Common myeloid progenitor, CD34-positive (primary cell): ENCODE data around the gene PTPN23. TPM values are rescaled to one million over a fixed set of nuclear protein-coding genes. Genes with fewer than 3 reads are reported as not detected.

Experiments used
- CTCF ChIA-PET: fragments of 350-600 bp; sonication (Branson Sonifier 250); formaldehyde crosslinking; loops from one replicate; lab custom pipeline; 2021; ENCODE audit warnings: antibody characterized with exemption; lab: Charles Lee
- POLR2A ChIA-PET: fragments of 350-600 bp; sonication (Branson Sonifier 250); formaldehyde crosslinking; loops from one replicate; lab custom pipeline; 2021; ENCODE audit warnings: antibody characterized with exemption; lab: Charles Lee
- DNase-seq, 3 donors: peaks; one replicate each; pipeline versions ENCODE4 v3.0.0 to v3.0.0-alpha.2; 2013
- H3K27ac ChIP-seq, 2 experiments: 1 replicate in 1 of 2; 2 replicates in 1 of 2; pipeline ENCODE4 v1.7.0; 2013; ENCODE audit warnings: inconsistent platforms in 2 of 2, low read length in 2 of 2, mild to moderate bottlenecking in 2 of 2, low read depth in 1 of 2, moderate library complexity in 1 of 2; ENCODE audit not compliant: severe bottlenecking in 2 of 2, insufficient read depth in 1 of 2, poor library complexity in 1 of 2
- H3K27me3 ChIP-seq, 5 experiments: replicated peaks in 2 of 5; 1 replicate in 3 of 5; 2 replicates in 2 of 5; pipeline versions ENCODE4 v1.6.1 to v1.7.0; 2013; ENCODE audit warnings: low read length in 4 of 5, mild to moderate bottlenecking in 2 of 5, moderate library complexity in 2 of 5, inconsistent platforms in 1 of 5; ENCODE audit not compliant: insufficient read depth in 5 of 5, control insufficient read depth in 4 of 5
- H3K36me3 ChIP-seq, 4 experiments: 1 replicate in 2 of 4; 2 replicates in 2 of 4; pipeline versions ENCODE4 v1.6.1 to v1.7.0; 2013; ENCODE audit warnings: low read length in 3 of 4, control low read depth in 1 of 4, mild to moderate bottlenecking in 1 of 4; ENCODE audit not compliant: control insufficient read depth in 4 of 4, insufficient read depth in 4 of 4
- H3K4me1 ChIP-seq, 4 experiments: 1 replicate in 3 of 4; 2 replicates in 1 of 4; pipeline versions ENCODE4 v1.6.1 to v1.7.1; 2013; ENCODE audit warnings: low read length in 3 of 4, mild to moderate bottlenecking in 3 of 4, control low read depth in 1 of 4, inconsistent platforms in 1 of 4, moderate library complexity in 1 of 4; ENCODE audit not compliant: control insufficient read depth in 4 of 4, insufficient read depth in 4 of 4; ENCODE audit errors: control extremely low read depth in 1 of 4
- H3K4me3 ChIP-seq, 7 experiments: 1 replicate in 4 of 7; 2 replicates in 3 of 7; pipeline versions ENCODE4 v1.5.1 to v1.7.0; 2013; ENCODE audit warnings: mild to moderate bottlenecking in 7 of 7, low read length in 6 of 7, moderate library complexity in 6 of 7, inconsistent platforms in 2 of 7, low read depth in 2 of 7, control low read depth in 1 of 7; ENCODE audit not compliant: insufficient read depth in 4 of 7, control insufficient read depth in 1 of 7; ENCODE audit errors: extremely low read depth in 1 of 7
- H3K9me3 ChIP-seq, 5 experiments: 1 replicate in 4 of 5; 2 replicates in 1 of 5; pipeline versions ENCODE4 v1.6.1 to v1.7.1; 2013; ENCODE audit warnings: low read length in 4 of 5, mild to moderate bottlenecking in 2 of 5, inconsistent platforms in 1 of 5, low read depth in 1 of 5, moderate library complexity in 1 of 5; ENCODE audit not compliant: control insufficient read depth in 4 of 5, insufficient read depth in 2 of 5; ENCODE audit errors: control extremely low read depth in 1 of 5
- WGBS: methylation state at CpG from one replicate; pipeline ENCODE4 v1.1.5; 2013; ENCODE audit not compliant: insufficient coverage; 5-methylcytosine and 5-hydroxymethylcytosine counted together
- polyA plus RNA-seq: library from polyadenylated mRNA; unstranded; fragments of 120-200 nt; gene quantifications from one replicate; pipeline ENCODE4 v1.2.1, GENCODE V29; 2013

PTPN23 gene
- 16.6 TPM for polyA plus RNA-seq

GRCh38 chr3:47380601-47381316, at the start of gene PTPN23:
TSS of gene PTPN23 (plus strand) at chr3:47381021. CDS start at chr3:47381097, 76 bp downstream.
- Histone ChIP-seq H3K4me1 (peaks cover 7 to 35% (median 28%) of the 10 kb centered on the region in 4 experiments), H3K27ac (peak within 1 kb of the TSS; percentile 94 to 98), H3K4me3 (peak within 1 kb of the TSS; percentile 69 to 95 (median 85)), H3K36me3 (peaks cover 0 to 12% (median 0%) of the 10 kb centered on the region in 4 experiments), H3K27me3 (no peaks in the 10 kb centered on the region), H3K9me3 (no peaks in the 10 kb centered on the region)
- POLR2A ChIA-PET, result interaction anchor here (1.1 kb wide), 1 partner anchor 234 kb away, joined by 6 read pairs; no protein-coding TSS in a partner anchor
- CTCF ChIA-PET, result interaction anchor here (0.9 to 1.7 kb wide), 3 partner anchors 9 to 18 kb away, joined by 3 to 5 read pairs (median 3); no protein-coding TSS in a partner anchor
- peak; percentile 98 to 99 (median 98) for DNase-seq
- WGBS, result under 1% methylated on average over 55 of the region's 61 CpGs

DNA sequence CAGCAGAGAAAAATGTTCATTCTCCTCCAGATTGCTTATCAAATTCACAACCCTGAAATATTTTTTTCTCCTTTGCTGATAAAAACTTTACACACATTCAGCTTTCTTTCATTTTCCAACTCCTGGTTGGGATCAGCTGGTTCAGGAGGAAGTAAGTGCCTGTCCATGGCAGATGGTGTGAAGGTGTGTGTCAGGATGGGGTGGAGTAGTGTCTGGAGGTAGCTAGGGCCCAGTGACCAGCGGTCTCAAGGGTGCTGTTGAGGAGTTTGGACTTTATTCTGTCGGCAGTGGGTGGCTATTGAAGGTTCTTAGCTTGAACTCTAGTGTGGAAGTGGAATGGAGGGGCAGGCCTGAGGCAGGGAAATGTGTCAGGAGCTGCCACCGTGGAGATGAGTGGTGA, 46.9 kb upstream of the PTPN23 start:
- POLR2A ChIA-PET, result interaction anchor here (0.5 kb wide), 1 partner anchor 8 kb away, joined by 3 read pairs; no protein-coding TSS in a partner anchor
- DNase-seq, result no peak
- no peaks in the 10 kb centered on the region for H3K27me3 ChIP-seq
- H3K4me1 ChIP-seq, result no peaks in the 10 kb centered on the region
- no peak overlapping the region for H3K27ac ChIP-seq
- no peak overlapping the region for H3K4me3 ChIP-seq
- peaks cover 19 to 83% (median 60%) of the 10 kb centered on the region in 4 experiments for H3K36me3 ChIP-seq
- CTCF ChIA-PET, result interaction anchor here (1.5 kb wide), 1 partner anchor 10 kb away, joined by 4 read pairs; no protein-coding TSS in a partner anchor
- 72% methylated on average over 3 of the region's 3 CpGs for WGBS
- H3K9me3 ChIP-seq, result no peaks in the 10 kb centered on the region

DNA sequence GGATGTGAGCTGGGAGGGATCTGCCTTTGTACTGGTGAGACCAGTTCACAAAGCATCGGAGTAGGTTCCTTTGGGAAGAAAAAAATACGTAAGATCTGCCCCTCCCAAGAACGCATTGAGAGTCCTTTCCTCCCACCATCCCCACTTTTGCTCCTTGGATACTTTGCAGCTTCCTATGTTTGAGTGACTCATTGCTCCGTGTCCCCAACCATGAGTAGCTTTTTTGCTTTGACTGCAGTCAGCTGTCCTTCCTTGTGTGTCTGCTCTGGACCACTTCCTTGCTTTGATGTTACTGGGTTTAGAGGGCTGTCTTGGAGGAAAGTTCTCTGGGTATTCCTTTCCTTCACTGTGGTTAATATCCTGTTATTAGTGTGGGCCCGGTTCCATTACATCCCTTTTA, 43.2 kb upstream of the PTPN23 start:
- no peak overlapping the region for H3K27ac ChIP-seq

GRCh38 chr3:47339951-47340350, 40.9 kb upstream of the PTPN23 start:
- no peak overlapping the region for H3K27ac ChIP-seq
- no peaks in the 10 kb centered on the region for H3K27me3 ChIP-seq
- no peak overlapping the region for H3K4me3 ChIP-seq
- H3K9me3 ChIP-seq, result no peaks in the 10 kb centered on the region
- POLR2A ChIA-PET, result interaction anchor here (0.6 kb wide), 1 partner anchor 426 kb away, joined by 3 read pairs; no protein-coding TSS in a partner anchor
- 86% methylated on average over 1 of the region's 2 CpGs for WGBS
- peaks cover 0 to 4% (median 1%) of the 10 kb centered on the region in 4 experiments for H3K4me1 ChIP-seq
- peaks cover 22 to 79% (median 47%) of the 10 kb centered on the region in 4 experiments for H3K36me3 ChIP-seq
- CTCF ChIA-PET, result interaction anchor here (0.8 to 1.5 kb wide), 3 partner anchors 13 to 30 kb away, joined by 3 to 5 read pairs (median 4); no protein-coding TSS in a partner anchor
- no peak for DNase-seq

More for the DNA sequence above, 43.2 kb upstream of the PTPN23 start:
- ChIA-PET CTCF (interaction anchor here (0.7 kb wide), 1 partner anchor 14 kb away, joined by 3 read pairs; no protein-coding TSS in a partner anchor), POLR2A (no interaction called here)
- DNase-seq, result no peak
- no peak overlapping the region for H3K4me3 ChIP-seq
- H3K36me3 ChIP-seq, result peaks cover 23 to 78% (median 51%) of the 10 kb centered on the region in 4 experiments
- WGBS, result 100% methylated on average over 3 of the region's 5 CpGs
- H3K27me3 ChIP-seq, result no peaks in the 10 kb centered on the region
- H3K4me1 ChIP-seq, result no peaks in the 10 kb centered on the region
- no peaks in the 10 kb centered on the region for H3K9me3 ChIP-seq

DNA sequence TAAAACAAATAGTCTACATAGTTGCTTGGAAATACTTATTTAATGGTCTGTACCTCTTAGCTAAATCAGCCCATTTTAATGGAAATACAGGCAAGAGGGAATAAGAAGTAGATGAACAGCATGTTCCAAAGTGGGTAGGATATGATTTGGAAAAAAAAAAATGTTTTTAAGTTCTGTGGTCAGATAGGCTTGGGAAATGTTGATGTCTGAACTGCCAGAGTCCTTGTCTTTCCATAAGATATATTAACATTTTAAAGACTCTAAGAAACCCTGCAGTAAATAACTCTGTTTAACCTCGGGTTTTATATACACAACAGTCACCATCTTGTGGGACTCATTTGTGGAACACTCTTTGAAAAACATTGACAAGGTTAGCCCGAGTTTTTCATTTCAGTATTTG, 40.0 kb upstream of the PTPN23 start:
- POLR2A ChIA-PET, result no interaction called here
- DNase-seq, result no peak
- H3K4me1 ChIP-seq, result peaks cover 0 to 13% (median 9%) of the 10 kb centered on the region in 4 experiments
- H3K27me3 ChIP-seq, result no peaks in the 10 kb centered on the region
- CTCF ChIA-PET, result interaction anchor here (0.8 to 1.5 kb wide), 4 partner anchors 8 to 29 kb away, joined by 3 to 5 read pairs (median 4); no protein-coding TSS in a partner anchor
- no CpG with 5 or more reads among the region's 2 CpGs for WGBS
- no peak overlapping the region for H3K4me3 ChIP-seq
- H3K9me3 ChIP-seq, result no peaks in the 10 kb centered on the region
- peaks cover 19 to 82% (median 43%) of the 10 kb centered on the region in 4 experiments for H3K36me3 ChIP-seq
- H3K27ac ChIP-seq, result no peak overlapping the region

GRCh38 chr3:47342151-47342550, 38.7 kb upstream of the PTPN23 start:
- Histone ChIP-seq H3K4me3 (no peak overlapping the region), H3K27ac (no peak overlapping the region), H3K36me3 (peaks cover 14 to 75% (median 34%) of the 10 kb centered on the region in 4 experiments), H3K4me1 (peaks cover 2 to 26% (median 19%) of the 10 kb centered on the region in 4 experiments), H3K9me3 (no peaks in the 10 kb centered on the region), H3K27me3 (no peaks in the 10 kb centered on the region)
- ChIA-PET CTCF (interaction anchor here (2.1 kb wide), 1 partner anchor 18 kb away, joined by 6 read pairs; no protein-coding TSS in a partner anchor), POLR2A (no interaction called here)
- DNase-seq, result no peak
- WGBS, result 100% methylated on average over 2 of the region's 2 CpGs
